Measurements from ENCODE around the gene NT5M. TPM values are rescaled to one million over a fixed set of nuclear protein-coding genes. Genes with fewer than 3 reads are reported as not detected.

The NT5M gene
- total RNA-seq, 1 experiment from 2014 or later, result 2.1 TPM

GRCh38 chr17:17394494-17394893, 91.3 kb downstream of the NT5M start:
- no peak for DNase-seq (ENCODE audit: low spot score)

- no peak for DNase-seq (ENCODE audit: low spot score)
Observed at GRCh38 chr17:17395246-17395802, 92.2 kb downstream of the NT5M start.

- DNase-seq (ENCODE audit: low spot score), result no peak
Observed at GRCh38 chr17:17395885-17396284, 92.7 kb downstream of the NT5M start.

Other genes starting within 250 kb of the NT5M start
- 1.5 and 1.6 TPM in 2 replicates for gene PLD6, start 97.0 kb upstream of the NT5M start, total RNA-seq (2014; rRNA removed; shearing (Covaris generic))
- gene FLCN, start 66.2 kb upstream of the NT5M start, total RNA-seq (2014; rRNA removed; shearing (Covaris generic)), result 13.3 and 15.6 TPM in 2 replicates
- gene COPS3, start 22.1 kb upstream of the NT5M start, total RNA-seq (2014; rRNA removed; shearing (Covaris generic)), result 254 and 293 TPM in 2 replicates
- 11.9 and 17.5 TPM in 2 replicates for gene MED9, start 173.6 kb downstream of the NT5M start, total RNA-seq (2014; rRNA removed; shearing (Covaris generic))
- not detected in 2 replicates for gene RASD1, start 193.0 kb downstream of the NT5M start, total RNA-seq (2014; rRNA removed; shearing (Covaris generic))

All from H4 (cell line).